ENCODE data around the gene ATP5PD. TPM values are rescaled to one million over a fixed set of nuclear protein-coding genes. Genes with fewer than 3 reads are reported as not detected.
A peak's percentile ranks its signal among the peaks of the same experiment; 100 is the strongest.

Gene ATP5PD
- total and polyA plus RNA-seq, 8 donors: 199 to 237 (median 212) TPM

DNA sequence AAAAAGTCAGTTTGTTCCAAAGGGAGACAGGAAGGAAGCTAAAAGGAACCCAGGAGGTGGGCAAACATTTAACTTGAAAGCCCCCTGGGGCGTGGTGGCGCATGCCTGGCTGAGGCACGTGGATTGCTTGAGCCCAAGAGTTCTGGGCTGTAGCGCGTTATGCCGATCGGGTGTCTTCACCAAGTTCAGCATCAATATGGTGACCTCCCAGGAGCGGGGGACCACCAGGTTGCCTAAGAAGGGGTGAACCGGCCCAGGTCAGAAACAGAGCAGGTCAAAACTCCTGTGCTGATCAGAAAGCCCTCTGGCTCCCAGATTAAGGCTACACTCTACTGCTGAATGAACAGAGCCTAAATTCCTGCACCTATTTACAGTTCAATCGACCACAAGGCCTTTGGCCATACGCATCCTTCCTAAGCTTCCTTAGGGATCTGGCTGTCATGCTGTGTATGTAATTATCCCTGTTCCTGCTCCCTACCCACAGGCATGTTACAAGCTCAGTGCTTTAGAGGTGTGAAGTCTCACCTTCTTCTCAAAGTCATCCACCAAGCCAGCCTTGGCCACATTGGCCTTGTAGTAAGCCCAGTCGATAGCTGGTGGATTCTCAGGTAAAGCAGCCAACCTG lies 5.0 kb downstream of the ATP5PD start:
- Histone ChIP-seq H3K4me1 (peaks cover 3 to 15% of the 10 kb centered on the region in 2 donors), H3K27me3 (no peaks in the 10 kb centered on the region), H3K9me3 (no peaks in the 10 kb centered on the region), H3K27ac (no peak overlapping the region), H3K36me3 (peaks cover 0 to 51% of the 10 kb centered on the region in 2 donors), H3K4me3 (no peak overlapping the region)
- no peak for ATAC-seq
- no peak for TF ChIP-seq CTCF (IDR thresholded peaks at IDR 0.05)
- no peak for DNase-seq
- intact Hi-C loops (cut with DNase I): no loop called here

DNA sequence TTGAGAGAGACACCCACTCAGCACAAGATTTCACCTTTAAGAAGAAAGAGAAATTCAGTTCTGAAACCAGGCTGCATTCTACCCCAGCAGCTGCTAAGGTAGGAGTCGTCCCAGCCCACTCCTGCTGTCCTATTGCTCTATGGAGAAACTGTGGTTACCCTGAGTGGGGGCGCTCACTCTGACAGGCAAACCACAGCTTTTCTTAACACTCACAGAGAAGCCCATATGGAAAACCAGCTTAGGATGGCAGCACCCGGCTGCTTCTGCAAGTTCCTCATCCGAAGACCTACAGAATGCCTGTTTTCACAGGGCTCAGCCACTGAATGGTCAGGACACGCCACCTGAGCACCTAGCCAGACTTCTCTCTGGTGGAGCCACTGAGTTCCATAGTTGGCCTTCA lies 7.5 kb downstream of the ATP5PD start:
- Histone ChIP-seq H3K4me3 (no peak overlapping the region), H3K36me3 (peaks cover 0 to 51% of the 10 kb centered on the region in 2 donors), H3K27ac (no peak overlapping the region), H3K4me1 (peaks cover 7 to 29% of the 10 kb centered on the region in 2 donors), H3K27me3 (no peaks in the 10 kb centered on the region), H3K9me3 (no peaks in the 10 kb centered on the region)
- DNase-seq: no peak
- ATAC-seq: no peak
- intact Hi-C loops (cut with DNase I): no loop called here
- no peak for TF ChIP-seq CTCF (IDR thresholded peaks at IDR 0.05)

GRCh38 chr17:75036643-75037268 lies 10.0 kb downstream of the ATP5PD start:
- Histone ChIP-seq H3K27me3 (peaks cover 0 to 7% of the 10 kb centered on the region in 2 donors), H3K36me3 (peaks cover 0 to 45% of the 10 kb centered on the region in 2 donors), H3K4me1 (peaks cover 16 to 53% of the 10 kb centered on the region in 2 donors), H3K9me3 (no peaks in the 10 kb centered on the region), H3K4me3 (no peak overlapping the region), H3K27ac (peak overlapping the region; percentile 86 to 91)
- no peak for TF ChIP-seq CTCF (IDR thresholded peaks at IDR 0.05)
- DNase-seq (peak in 2 of 4 donors; percentile 86 to 89), ATAC-seq (peak; percentile 14)
- intact Hi-C loops (cut with DNase I): no loop called here

DNA sequence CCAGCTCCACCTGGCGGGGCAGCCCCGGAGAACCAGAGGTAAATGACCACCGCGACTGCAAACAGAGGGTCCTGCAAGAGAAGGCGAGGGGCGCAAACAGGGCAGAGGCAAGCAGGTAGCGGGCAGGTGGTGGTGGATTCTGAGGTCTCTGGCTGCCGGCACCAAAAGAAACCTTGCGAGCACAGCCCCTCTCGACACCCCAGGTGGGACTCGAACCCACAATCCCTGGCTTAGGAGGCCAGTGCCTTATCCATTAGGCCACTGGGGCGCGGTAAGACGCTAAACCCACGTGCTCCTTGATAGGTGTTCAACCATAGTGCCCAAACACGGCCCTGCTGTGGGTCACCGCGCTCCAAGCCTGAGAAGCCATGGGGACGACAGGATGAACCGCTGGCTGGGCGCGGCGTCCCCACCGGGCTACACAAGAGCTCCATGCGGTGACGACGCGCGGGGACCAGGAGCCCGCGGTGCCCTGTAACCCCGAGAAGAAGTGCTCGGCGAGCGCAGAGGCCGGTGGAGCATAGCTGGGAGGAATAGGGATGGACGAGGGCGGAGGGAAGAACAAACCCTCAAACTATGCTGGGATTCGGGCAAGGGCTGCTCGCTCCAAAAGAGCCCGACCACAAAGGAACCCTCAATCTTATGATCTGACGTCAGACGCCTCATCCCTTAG lies 12.4 kb downstream of the ATP5PD start:
- ATAC-seq (peak; percentile 77), DNase-seq (peak; percentile 84 to 92 (median 89))
- Histone ChIP-seq H3K9me3 (no peaks in the 10 kb centered on the region), H3K27me3 (peaks cover 0 to 7% of the 10 kb centered on the region in 2 donors), H3K4me3 (peak overlapping the region; percentile 66 to 69), H3K27ac (peak overlapping the region; percentile 86 to 91), H3K36me3 (peaks cover 0 to 21% of the 10 kb centered on the region in 2 donors), H3K4me1 (peaks cover 16 to 53% of the 10 kb centered on the region in 2 donors)
- TF ChIP-seq CTCF (IDR thresholded peaks at IDR 0.05): no peak
- intact Hi-C loops (cut with DNase I): no loop called here

All from left lung (tissue), 10 donors.